Trophoblast cell (in vitro differentiated cells and primary cell): ENCODE data around the gene SUFU.

Experiments
- DNase-seq, 2 donors: peaks; one replicate each; pipeline ENCODE4 v3.0.0-alpha.2; 2016
- H2AFZ ChIP-seq: 2 replicates; pipeline ENCODE4 v1.6.1; 2013; ENCODE audit warnings: low read length, moderate library complexity, mild to moderate bottlenecking; ENCODE audit not compliant: insufficient read depth, poor library complexity
- H2AK5ac ChIP-seq: 2 replicates; pipeline ENCODE4 v1.6.1; 2013; ENCODE audit warnings: mild to moderate bottlenecking, low read length
- H2BK120ac ChIP-seq: 2 replicates; pipeline ENCODE4 v1.6.1; 2013; ENCODE audit warnings: low read length, mild to moderate bottlenecking, moderate library complexity; ENCODE audit not compliant: insufficient read depth, poor library complexity
- H2BK12ac ChIP-seq: 2 replicates; pipeline ENCODE4 v1.6.1; 2013; ENCODE audit warnings: mild to moderate bottlenecking, low read length, moderate library complexity
- H2BK5ac ChIP-seq: 2 replicates; pipeline ENCODE4 v1.6.1; 2013; ENCODE audit warnings: low read length, low read depth, moderate library complexity, mild to moderate bottlenecking; ENCODE audit not compliant: poor library complexity
- H3K14ac ChIP-seq: 2 replicates; pipeline ENCODE4 v1.6.1; 2013; ENCODE audit warnings: mild to moderate bottlenecking, low read length
- H3K18ac ChIP-seq: 2 replicates; pipeline ENCODE4 v1.6.1; 2013; ENCODE audit warnings: mild to moderate bottlenecking, low read length
- H3K23ac ChIP-seq: 2 replicates; pipeline ENCODE4 v1.6.1; 2013; ENCODE audit warnings: low read length
- H3K27ac ChIP-seq: 2 replicates; pipeline ENCODE4 v1.5.1; 2013; ENCODE audit warnings: low read depth, mild to moderate bottlenecking, inconsistent platforms, low read length, moderate library complexity
- H3K27me3 ChIP-seq: 2 replicates; pipeline ENCODE4 v1.6.1; 2013; ENCODE audit warnings: inconsistent platforms, mild to moderate bottlenecking, low read length, moderate library complexity; ENCODE audit not compliant: insufficient read depth
- H3K36me3 ChIP-seq, 2 experiments: 1 replicate in 1 of 2; 2 replicates in 1 of 2; pipeline ENCODE4 v1.6.1; 2013; ENCODE audit warnings: low read length in 2 of 2, mild to moderate bottlenecking in 2 of 2, moderate library complexity in 1 of 2; ENCODE audit not compliant: insufficient read depth in 2 of 2, control insufficient read depth in 1 of 2
- H3K4ac ChIP-seq: 2 replicates; pipeline ENCODE4 v1.6.1; 2013; ENCODE audit warnings: low read depth, mild to moderate bottlenecking, low read length, moderate library complexity
- H3K4me1 ChIP-seq, 2 experiments: 1 replicate in 1 of 2; 2 replicates in 1 of 2; pipeline ENCODE4 v1.6.1; 2013; ENCODE audit warnings: low read length in 2 of 2, mild to moderate bottlenecking in 2 of 2, moderate library complexity in 1 of 2; ENCODE audit not compliant: insufficient read depth in 2 of 2, control insufficient read depth in 1 of 2
- H3K4me2 ChIP-seq: 2 replicates; pipeline ENCODE4 v1.6.1; 2013; ENCODE audit warnings: inconsistent platforms, mild to moderate bottlenecking, low read length, moderate library complexity
- H3K4me3 ChIP-seq: 2 replicates; pipeline ENCODE4 v1.5.1; 2013; ENCODE audit warnings: mild to moderate bottlenecking, low read depth, low read length, inconsistent platforms
- H3K79me1 ChIP-seq: one replicate; pipeline ENCODE4 v1.6.1; 2013; ENCODE audit warnings: low read length
- H3K79me2 ChIP-seq: 2 replicates; pipeline ENCODE4 v1.6.1; 2013; ENCODE audit warnings: low read length, mild to moderate bottlenecking; ENCODE audit not compliant: control insufficient read depth, insufficient read depth, poor library complexity
- H3K9ac ChIP-seq: 2 replicates; pipeline ENCODE4 v1.6.1; 2013; ENCODE audit warnings: mild to moderate bottlenecking, low read length
- H3K9me3 ChIP-seq: 2 replicates; pipeline ENCODE4 v1.6.1; 2013; ENCODE audit warnings: low read depth, mild to moderate bottlenecking, control low read depth, inconsistent platforms, low read length; ENCODE audit not compliant: insufficient read depth
- H4K12ac ChIP-seq: 2 replicates; pipeline ENCODE4 v1.6.1; 2013; ENCODE audit warnings: low read depth, mild to moderate bottlenecking, low read length, moderate library complexity
- H4K8ac ChIP-seq: 2 replicates; pipeline ENCODE4 v1.6.1; 2013; ENCODE audit warnings: low read depth, mild to moderate bottlenecking, low read length, moderate library complexity
- H4K91ac ChIP-seq: one replicate; pipeline ENCODE4 v1.6.1; 2013; ENCODE audit warnings: low read depth, mild to moderate bottlenecking, low read length, moderate library complexity
- WGBS: extraction: QIAGEN DNeasy Blood & Tissue Kit; methylation state at CpG from one replicate; pipeline ENCODE4 v1.1.7; 2013; ENCODE audit warnings: missing lambda C conversion rate; ENCODE audit not compliant: insufficient read length, insufficient coverage; ENCODE audit errors: extremely low coverage; 5-methylcytosine and 5-hydroxymethylcytosine counted together

Gene SUFU

GRCh38 chr10:102677331-102678067 lies 173.7 kb downstream of the SUFU start:
- Histone ChIP-seq H3K4me3 (no peak overlapping the region), H3K18ac (peak overlapping the region; percentile 33), H3K4me1 (peaks cover 31 to 38% of the 10 kb centered on the region in 2 experiments), H3K27me3 (no peaks in the 10 kb centered on the region), H3K9me3 (no peaks in the 10 kb centered on the region), H3K79me2 (peaks cover 2% of the 10 kb centered on the region), H2BK12ac (peak overlapping the region; percentile 72), H3K9ac (no peak overlapping the region), H4K8ac (no peak overlapping the region), H3K23ac (no peak overlapping the region), H2AFZ (no peak overlapping the region), H4K12ac (peak overlapping the region; percentile 24), H2BK5ac (no peak overlapping the region), H4K91ac (peak overlapping the region; percentile 50), H3K79me1 (peaks cover 19% of the 10 kb centered on the region), H3K4ac (no peak overlapping the region), H2BK120ac (no peak overlapping the region), H3K4me2 (no peak overlapping the region), H3K36me3 (peaks cover 3 to 9% of the 10 kb centered on the region in 2 experiments), H3K14ac (peak overlapping the region; percentile 30), H2AK5ac (peak overlapping the region; percentile 18), H3K27ac (no peak overlapping the region)
- no peak for DNase-seq
- WGBS = no CpG with 5 or more reads among the region's 9 CpGs

- no peak for DNase-seq
- Histone ChIP-seq H4K91ac (peak overlapping the region; percentile 50), H3K4me2 (no peak overlapping the region), H4K8ac (no peak overlapping the region), H2AFZ (no peak overlapping the region), H3K9me3 (no peaks in the 10 kb centered on the region), H3K23ac (no peak overlapping the region), H3K14ac (no peak overlapping the region), H3K27me3 (no peaks in the 10 kb centered on the region), H2BK5ac (no peak overlapping the region), H3K18ac (no peak overlapping the region), H3K4ac (no peak overlapping the region), H2BK12ac (no peak overlapping the region), H3K79me2 (peaks cover 2% of the 10 kb centered on the region), H2AK5ac (peak overlapping the region; percentile 78), H3K9ac (no peak overlapping the region), H3K36me3 (peaks cover 3 to 9% of the 10 kb centered on the region in 2 experiments), H4K12ac (peak overlapping the region; percentile 24), H3K4me3 (no peak overlapping the region), H3K79me1 (peaks cover 19% of the 10 kb centered on the region), H3K27ac (no peak overlapping the region), H3K4me1 (peaks cover 31 to 37% of the 10 kb centered on the region in 2 experiments), H2BK120ac (peak overlapping the region; percentile 47)
- WGBS = no CpG with 5 or more reads among the region's 9 CpGs
Observed at GRCh38 chr10:102678068-102678400, 174.3 kb downstream of the SUFU start.

- Histone ChIP-seq H3K9me3 (no peaks in the 10 kb centered on the region), H3K14ac (no peak overlapping the region), H4K8ac (no peak overlapping the region), H3K9ac (no peak overlapping the region), H3K18ac (no peak overlapping the region), H3K4me2 (peak overlapping the region; percentile 32), H3K27ac (no peak overlapping the region), H2BK5ac (no peak overlapping the region), H3K79me1 (peaks cover 18% of the 10 kb centered on the region), H3K4me1 (peaks cover 29 to 35% of the 10 kb centered on the region in 2 experiments), H2AFZ (no peak overlapping the region), H4K12ac (no peak overlapping the region), H3K79me2 (peaks cover 2% of the 10 kb centered on the region), H3K27me3 (no peaks in the 10 kb centered on the region), H3K4ac (no peak overlapping the region), H2AK5ac (no peak overlapping the region), H3K36me3 (peaks cover 3 to 9% of the 10 kb centered on the region in 2 experiments), H3K4me3 (no peak overlapping the region), H2BK120ac (no peak overlapping the region), H3K23ac (no peak overlapping the region), H4K91ac (no peak overlapping the region), H2BK12ac (no peak overlapping the region)
- no CpG with 5 or more reads among the region's 9 CpGs for WGBS
- DNase-seq = peak; percentile 59 to 81
Observed at GRCh38 chr10:102678842-102679289, 175.1 kb downstream of the SUFU start.

- Histone ChIP-seq H2AK5ac (no peak overlapping the region), H3K9ac (no peak overlapping the region), H2BK5ac (no peak overlapping the region), H4K12ac (no peak overlapping the region), H2BK120ac (no peak overlapping the region), H3K18ac (no peak overlapping the region), H3K79me1 (peaks cover 15% of the 10 kb centered on the region), H3K4me3 (no peak overlapping the region), H3K14ac (no peak overlapping the region), H4K8ac (no peak overlapping the region), H3K4me2 (no peak overlapping the region), H3K27ac (no peak overlapping the region), H3K27me3 (no peaks in the 10 kb centered on the region), H3K23ac (no peak overlapping the region), H3K4me1 (peaks cover 23 to 29% of the 10 kb centered on the region in 2 experiments), H2BK12ac (no peak overlapping the region), H3K4ac (no peak overlapping the region), H3K36me3 (peaks cover 3 to 9% of the 10 kb centered on the region in 2 experiments), H3K9me3 (no peaks in the 10 kb centered on the region), H4K91ac (no peak overlapping the region), H2AFZ (no peak overlapping the region), H3K79me2 (peaks cover 2% of the 10 kb centered on the region)
- no peak for DNase-seq
- WGBS = no CpG with 5 or more reads among the region's 4 CpGs
Observed at GRCh38 chr10:102679596-102679995, 175.8 kb downstream of the SUFU start.
